ENCODE results near the gene C2CD2. TPM values are rescaled to one million over a fixed set of nuclear protein-coding genes. Genes with fewer than 3 reads are reported as not detected.

C2CD2 gene
- total RNA-seq, 1 experiment from 2014 or later: 13.6 TPM

- H3K4me3 Mint-ChIP-seq (ENCODE audit: low read depth, unreplicated experiment): peak within 1 kb of the TSS; percentile 72
- H3K27ac Mint-ChIP-seq (ENCODE audit: unreplicated experiment): no peak within 1 kb of the TSS
- H3K9me3 Mint-ChIP-seq (ENCODE audit: low read depth, unreplicated experiment): no peaks in the 10 kb centered on the region
- BruUV-seq (replicated peaks): TSS peak; percentile 81
- no peaks in the 10 kb centered on the region for H3K4me1 Mint-ChIP-seq (ENCODE audit: low read depth, unreplicated experiment)
- TF ChIP-seq CTCF (IDR thresholded peaks at IDR 0.05; ENCODE audit: unreplicated experiment): no peak
- H3K36me3 Mint-ChIP-seq (ENCODE audit: insufficient read depth, unreplicated experiment): peaks cover 9% of the 10 kb centered on the region
- H3K27me3 Mint-ChIP-seq (ENCODE audit: unreplicated experiment): no peaks in the 10 kb centered on the region
- CTCF ChIA-PET: interaction anchor here (1.0 kb wide), 1 partner anchor 238 kb away, joined by 5 read pairs; no protein-coding TSS in a partner anchor
- intact Hi-C loops (cut with micrococcal nuclease; ENCODE audit: unreplicated experiment): loop anchor here (10.0 kb wide), 1 partner anchor 235 kb away; no protein-coding TSS in a partner anchor
- DNase-seq: peak; percentile 81
Observed at GRCh38 chr21:41879190-41879998, 74.4 kb downstream of the C2CD2 start, which contains the start of gene PRDM15. Gene PRDM15 (minus strand): TSS chr21:41879344. CDS start chr21:41860363, 18,981 bp downstream.

- CTCF ChIA-PET: no interaction called here
- peak overlapping the region; percentile 72 for H3K4me3 Mint-ChIP-seq (ENCODE audit: low read depth, unreplicated experiment)
- no peaks in the 10 kb centered on the region for H3K4me1 Mint-ChIP-seq (ENCODE audit: low read depth, unreplicated experiment)
- intact Hi-C loops (cut with micrococcal nuclease; ENCODE audit: unreplicated experiment): loop anchor here (10.0 kb wide), 1 partner anchor 236 kb away; no protein-coding TSS in a partner anchor
- no peak for TF ChIP-seq CTCF (IDR thresholded peaks at IDR 0.05; ENCODE audit: unreplicated experiment)
- no peak overlapping the region for H3K27ac Mint-ChIP-seq (ENCODE audit: unreplicated experiment)
- peaks cover 9% of the 10 kb centered on the region for H3K36me3 Mint-ChIP-seq (ENCODE audit: insufficient read depth, unreplicated experiment)
- DNase-seq: peak; percentile 73
- no peaks in the 10 kb centered on the region for H3K27me3 Mint-ChIP-seq (ENCODE audit: unreplicated experiment)
- BruUV-seq (replicated peaks): no TSS peak
- H3K9me3 Mint-ChIP-seq (ENCODE audit: low read depth, unreplicated experiment): no peaks in the 10 kb centered on the region
Observed at GRCh38 chr21:41878831-41879189, 75.0 kb downstream of the C2CD2 start.

- TF ChIP-seq CTCF (IDR thresholded peaks at IDR 0.05; ENCODE audit: unreplicated experiment): no peak
- H3K4me1 Mint-ChIP-seq (ENCODE audit: low read depth, unreplicated experiment): no peaks in the 10 kb centered on the region
- no peaks in the 10 kb centered on the region for H3K27me3 Mint-ChIP-seq (ENCODE audit: unreplicated experiment)
- BruUV-seq (replicated peaks): TSS peak; percentile 74
- peaks cover 9% of the 10 kb centered on the region for H3K36me3 Mint-ChIP-seq (ENCODE audit: insufficient read depth, unreplicated experiment)
- no peaks in the 10 kb centered on the region for H3K9me3 Mint-ChIP-seq (ENCODE audit: low read depth, unreplicated experiment)
- no peak overlapping the region for H3K27ac Mint-ChIP-seq (ENCODE audit: unreplicated experiment)
- H3K4me3 Mint-ChIP-seq (ENCODE audit: low read depth, unreplicated experiment): peak overlapping the region; percentile 72
- intact Hi-C loops (cut with micrococcal nuclease; ENCODE audit: unreplicated experiment): loop anchor here (10.0 kb wide), 1 partner anchor 237 kb away; no protein-coding TSS in a partner anchor
- CTCF ChIA-PET: no interaction called here
- peak; percentile 39 for DNase-seq
Observed at GRCh38 chr21:41877901-41878830, 75.7 kb downstream of the C2CD2 start.

- Mint-ChIP-seq H3K27me3 (ENCODE audit: unreplicated experiment) (no peaks in the 10 kb centered on the region), H3K27ac (ENCODE audit: unreplicated experiment) (no peak overlapping the region), H3K9me3 (ENCODE audit: low read depth, unreplicated experiment) (no peaks in the 10 kb centered on the region), H3K36me3 (ENCODE audit: insufficient read depth, unreplicated experiment) (peaks cover 9% of the 10 kb centered on the region), H3K4me3 (ENCODE audit: low read depth, unreplicated experiment) (no peak overlapping the region), H3K4me1 (ENCODE audit: low read depth, unreplicated experiment) (no peaks in the 10 kb centered on the region)
- CTCF ChIA-PET: no interaction called here
- no TSS peak for BruUV-seq (replicated peaks)
- intact Hi-C loops (cut with micrococcal nuclease; ENCODE audit: unreplicated experiment): loop anchor here (10.0 kb wide), 1 partner anchor 238 kb away; no protein-coding TSS in a partner anchor
- DNase-seq: no peak
- TF ChIP-seq CTCF (IDR thresholded peaks at IDR 0.05; ENCODE audit: unreplicated experiment): no peak
Observed at GRCh38 chr21:41876928-41877652, 76.7 kb downstream of the C2CD2 start.

Measured in Calu3 (cell line).